Stimulated activated CD4-positive, alpha-beta T cell treated with anti-CD3 and anti-CD28 coated beads, Interleukin-12 subunit alpha, Interleukin-12 subunit beta, amount 100 ng/mL, for 48 hours (primary cell): ENCODE data around the gene SLC17A9.

Experiments used
- DNase-seq, 3 donors: peaks; one replicate each; pipeline ENCODE4 v3.0.0-alpha.2; 2020; ENCODE audit warnings: low read depth in 2 of 3, low spot score in 1 of 3

SLC17A9 gene

GRCh38 chr20:62999580-62999979 is 47.1 kb downstream of the SLC17A9 start:
- no peak for DNase-seq

GRCh38 chr20:63000036-63000435 is 47.5 kb downstream of the SLC17A9 start:
- DNase-seq = no peak

DNA sequence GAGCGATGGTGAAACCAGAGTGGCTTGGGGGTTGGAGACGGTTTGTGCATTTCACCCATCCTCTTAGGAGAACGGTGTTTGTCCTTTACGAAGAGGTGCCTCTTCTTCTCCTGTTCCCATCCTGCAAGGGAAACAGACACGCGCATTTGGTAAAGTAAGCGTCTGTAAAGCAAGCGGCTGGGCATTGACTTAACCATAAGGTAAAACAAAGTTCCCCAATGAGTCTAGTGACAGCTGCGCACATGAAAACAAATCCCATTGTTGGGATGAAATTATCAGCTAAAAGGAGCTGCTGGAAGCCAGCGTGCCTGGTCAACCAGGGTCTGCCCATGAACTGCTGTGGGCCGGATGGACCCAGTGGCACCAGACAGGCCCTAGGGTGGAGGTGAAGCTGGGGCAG is 48.4 kb downstream of the SLC17A9 start:
- DNase-seq = no peak

DNA sequence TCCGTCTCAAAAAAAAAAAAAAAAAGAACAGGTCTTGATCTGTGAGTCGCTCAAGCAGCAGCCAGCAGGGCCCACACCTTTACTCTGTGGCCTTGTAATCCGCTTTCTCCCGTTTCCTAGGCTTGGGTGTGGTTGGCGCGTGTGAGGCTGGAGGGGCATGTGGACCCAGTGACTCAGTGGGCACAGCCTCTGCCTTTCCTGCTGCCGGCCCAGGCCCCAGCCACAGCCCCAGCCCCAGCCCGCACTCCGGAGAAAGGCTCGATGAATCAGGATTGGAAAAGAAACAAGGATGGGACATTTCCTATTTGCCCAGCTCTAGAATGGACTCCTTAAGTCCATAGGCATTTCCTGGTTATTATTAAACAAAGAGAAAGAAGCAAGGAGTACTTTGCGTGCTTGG is 50.0 kb downstream of the SLC17A9 start:
- no peak for DNase-seq

DNA sequence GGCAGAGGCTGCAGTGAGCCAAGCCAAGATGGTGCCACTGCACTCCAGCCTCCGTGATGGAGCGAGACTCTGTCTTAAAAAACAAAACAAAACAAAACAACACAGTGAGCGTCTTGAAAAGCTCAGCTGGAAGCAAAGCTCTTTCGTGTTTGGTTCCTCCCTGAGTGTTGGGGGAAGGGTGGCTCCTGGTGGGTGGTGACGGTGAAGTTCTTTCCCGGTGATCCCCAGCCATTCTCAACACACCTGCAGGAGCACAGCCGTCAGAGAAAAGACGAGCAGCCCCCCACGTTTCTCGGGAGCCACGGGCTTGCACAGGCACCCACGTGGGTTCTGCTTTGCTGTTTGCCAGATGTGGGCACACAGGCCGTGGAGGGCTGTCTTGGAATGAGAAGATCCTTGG is 51.0 kb downstream of the SLC17A9 start:
- no peak for DNase-seq

- no peak for DNase-seq
These were observed 52.3 kb downstream of the SLC17A9 start for GRCh38 chr20:63004607-63005364.

DNA sequence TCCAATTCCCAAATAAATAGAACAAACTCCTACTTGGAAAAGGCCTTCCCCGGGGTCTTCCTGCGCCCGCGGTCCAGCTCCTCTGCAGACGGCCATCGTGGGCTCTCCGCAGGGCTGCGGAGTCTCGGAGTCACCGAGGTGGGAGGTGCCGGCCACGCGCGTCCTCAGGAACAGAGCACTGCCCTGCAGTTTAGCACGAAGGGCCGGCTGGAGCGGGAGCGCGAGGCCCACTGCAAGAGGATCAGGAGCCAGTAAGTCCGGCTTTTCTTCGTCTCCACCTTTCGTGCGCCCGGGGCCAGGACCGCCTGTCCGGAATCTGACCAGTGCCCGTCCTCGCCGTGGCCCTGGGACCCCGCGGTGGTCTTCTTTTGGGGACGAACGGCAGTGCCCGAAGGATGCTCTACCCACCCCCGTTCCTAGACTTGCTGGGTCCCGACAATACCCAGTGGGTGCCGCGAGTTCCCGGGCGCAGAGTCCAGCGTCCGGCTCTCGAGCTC is 52.9 kb downstream of the SLC17A9 start:
- no peak for DNase-seq

GRCh38 chr20:63005862-63006539 is 53.5 kb downstream of the SLC17A9 start:
- no peak for DNase-seq

GRCh38 chr20:63006540-63007359 is 54.2 kb downstream of the SLC17A9 start, which contains the start of gene BHLHE23:
Gene BHLHE23 (minus strand): TSS chr20:63006964. CDS start chr20:63006774, 190 bp downstream.
- no peak for DNase-seq

GRCh38 chr20:63007360-63007645 is 54.8 kb downstream of the SLC17A9 start:
- DNase-seq = no peak

DNA sequence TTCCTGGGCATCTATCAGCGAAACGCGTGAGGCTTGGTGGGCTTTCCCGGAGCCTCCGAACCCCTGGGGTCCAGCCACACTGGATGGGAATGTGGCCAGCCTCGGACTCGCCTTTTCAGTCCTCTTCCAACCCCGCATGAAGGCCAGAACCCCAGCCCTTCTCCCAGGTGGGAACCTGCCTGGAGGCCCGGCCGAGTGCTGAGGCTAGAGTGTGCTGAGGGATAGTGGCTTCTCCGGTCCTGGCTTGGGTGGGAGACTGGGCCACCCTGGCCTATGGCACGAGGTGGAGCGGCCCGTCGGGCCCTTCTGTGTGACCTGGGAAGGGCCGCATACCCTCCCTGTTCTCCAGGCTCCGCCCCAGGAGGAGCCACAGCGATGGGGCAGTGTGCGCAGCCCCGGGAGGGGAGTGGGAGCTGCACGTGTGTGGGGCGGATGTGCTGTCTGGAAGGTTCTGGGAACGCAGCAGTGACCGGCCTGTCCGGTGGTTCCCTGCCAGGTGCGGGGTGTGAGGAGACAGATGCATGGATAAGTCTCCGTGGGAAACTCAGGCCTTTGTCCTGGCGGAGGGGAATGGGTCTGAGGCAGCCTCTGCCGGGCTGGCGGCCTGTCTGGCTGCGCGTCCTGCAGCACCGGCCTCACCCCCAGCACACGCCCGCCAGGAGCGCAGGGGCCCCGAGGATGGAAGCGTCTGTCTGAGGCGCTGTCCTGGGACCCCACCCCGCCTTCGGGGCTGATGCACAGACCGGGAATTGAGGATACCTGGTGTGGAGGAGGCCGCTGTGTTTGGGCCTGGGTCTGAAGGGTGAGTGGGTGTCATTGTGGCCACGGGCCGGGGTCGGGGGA is 55.4 kb downstream of the SLC17A9 start:
- DNase-seq = no peak

DNA sequence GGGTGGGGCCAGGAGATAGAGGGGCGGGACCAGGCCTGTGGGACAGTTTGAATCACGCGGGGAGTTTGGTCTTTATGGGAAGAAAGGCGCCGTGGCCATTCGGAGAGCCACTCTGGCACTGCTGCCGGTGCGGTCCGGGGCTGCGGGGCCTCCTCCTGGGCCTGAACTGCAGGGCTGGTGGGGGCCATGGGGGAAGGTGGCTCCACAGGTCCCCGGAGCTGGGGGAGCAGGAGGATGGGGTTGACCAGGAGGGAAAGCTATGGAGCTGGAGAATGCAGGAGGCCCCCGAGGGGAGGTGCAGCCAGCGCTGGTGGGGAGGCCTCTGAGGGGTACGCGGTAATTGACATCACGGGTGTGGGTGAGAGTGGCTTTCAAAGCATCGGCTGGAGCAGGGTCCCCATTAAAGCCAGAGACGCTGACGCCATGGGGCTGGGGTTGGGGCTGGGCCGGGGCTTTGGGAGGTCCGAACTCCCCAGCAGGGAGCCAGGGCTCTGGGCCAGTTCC is 56.1 kb downstream of the SLC17A9 start:
- no peak for DNase-seq

- DNase-seq = peak; percentile 68 to 84 (median 73)
These were observed 56.8 kb downstream of the SLC17A9 start for GRCh38 chr20:63009045-63009961.

DNA sequence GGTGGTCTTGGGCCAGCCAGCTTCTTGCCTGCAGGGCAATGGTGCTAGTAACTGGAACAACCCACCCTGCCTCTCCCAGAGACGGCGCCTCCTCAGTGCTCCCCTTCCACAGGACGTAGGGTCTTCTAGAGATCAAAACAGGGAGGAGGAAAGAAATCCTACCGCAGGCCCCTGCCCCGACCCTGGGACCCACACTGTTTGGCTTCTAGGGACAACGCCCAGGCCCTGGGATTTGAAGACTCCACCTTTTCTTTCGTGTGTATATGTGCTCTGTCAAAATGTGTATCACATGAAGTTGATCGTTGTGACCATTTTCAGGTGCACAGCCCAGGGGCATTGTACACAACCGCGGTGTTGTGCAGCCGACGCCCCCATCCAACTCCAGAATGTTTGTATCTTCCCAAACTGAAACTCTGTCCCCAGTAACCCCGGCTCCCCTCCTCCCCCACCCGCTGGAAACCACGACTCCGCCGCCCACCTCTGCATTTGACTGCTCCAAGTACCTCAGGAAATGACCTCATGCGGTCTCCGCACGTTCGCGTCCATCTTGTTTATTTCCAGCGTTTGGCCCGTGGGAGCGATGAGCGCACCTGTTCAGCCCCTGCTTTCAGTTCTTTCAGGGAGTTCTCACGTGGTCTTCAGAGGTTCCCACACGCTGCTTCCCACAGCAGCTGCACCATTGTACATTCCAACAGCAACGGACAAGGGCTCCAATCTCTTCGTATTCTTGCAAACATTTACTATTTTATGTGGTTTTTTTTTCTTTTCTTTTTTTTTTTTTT is 57.7 kb downstream of the SLC17A9 start:
- peak; percentile 49 to 66 (median 53) for DNase-seq

- DNase-seq = no peak
These were observed 59.3 kb downstream of the SLC17A9 start for GRCh38 chr20:63011798-63012197.

GRCh38 chr20:63013207-63013606 is 60.7 kb downstream of the SLC17A9 start:
- no peak for DNase-seq

- DNase-seq = no peak
These were observed 61.8 kb downstream of the SLC17A9 start for GRCh38 chr20:63014287-63014686.

DNA sequence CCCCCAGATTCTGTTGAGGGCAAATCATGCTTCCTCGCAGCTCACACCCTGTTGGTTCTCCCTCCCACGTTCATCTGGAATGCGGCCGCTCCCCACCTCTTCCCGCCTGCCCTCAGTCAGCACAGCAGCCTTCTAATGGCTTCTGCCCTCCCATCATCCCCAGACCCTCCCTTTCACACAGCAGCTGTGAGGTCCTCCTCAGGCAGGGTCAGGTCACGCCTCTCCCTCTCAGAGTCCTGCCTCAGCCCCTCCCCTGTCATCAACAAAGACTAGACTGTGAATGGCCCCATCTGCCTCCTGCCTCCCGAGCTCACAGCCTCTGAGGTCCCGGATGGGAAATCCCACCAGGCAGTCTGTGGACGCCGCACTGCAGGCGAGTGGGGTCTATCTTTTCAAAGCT is 62.2 kb downstream of the SLC17A9 start:
- no peak for DNase-seq

DNA sequence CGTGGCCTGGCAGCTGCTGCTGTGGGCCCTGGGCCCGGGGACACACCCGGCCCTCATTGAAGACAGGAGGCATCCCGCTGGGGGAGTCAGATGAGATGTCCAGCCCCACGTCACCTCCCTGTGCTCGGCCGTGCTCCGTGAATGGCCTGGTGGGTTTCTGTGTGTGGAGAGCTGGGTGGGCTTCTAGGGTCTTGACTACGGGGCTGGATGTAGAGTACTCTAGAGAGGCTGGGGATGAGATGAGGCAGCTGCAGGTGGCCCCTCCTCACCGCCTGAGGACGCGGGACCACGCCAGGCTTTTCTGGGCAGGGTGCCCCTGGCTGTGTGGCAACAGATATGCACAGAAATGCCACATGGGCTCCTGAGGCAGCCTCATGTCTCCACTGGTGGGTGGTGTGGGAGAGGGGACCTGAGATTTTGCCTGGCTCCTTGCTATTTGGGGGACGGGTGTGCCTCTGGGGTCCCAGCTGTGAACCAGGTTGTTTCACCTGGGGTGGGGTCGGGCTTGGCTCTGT is 62.7 kb downstream of the SLC17A9 start:
- DNase-seq = no peak
